HG02884 (cell line): ENCODE data around the gene DDX6.
"Not testable (repeated sequence)": the region's sequence is repeated elsewhere in the genome, so short reads cannot be mapped to it uniquely, and the experiment has no call there.

Source experiments
- ATAC-seq: cut with Tn5 transposase; IDR thresholded peaks from one replicate; pipeline ENCODE4 v1.9.1; 2021; ENCODE audit warnings: mild to moderate bottlenecking, moderate library complexity; ENCODE audit not compliant: unreplicated experiment

DDX6 gene

DNA sequence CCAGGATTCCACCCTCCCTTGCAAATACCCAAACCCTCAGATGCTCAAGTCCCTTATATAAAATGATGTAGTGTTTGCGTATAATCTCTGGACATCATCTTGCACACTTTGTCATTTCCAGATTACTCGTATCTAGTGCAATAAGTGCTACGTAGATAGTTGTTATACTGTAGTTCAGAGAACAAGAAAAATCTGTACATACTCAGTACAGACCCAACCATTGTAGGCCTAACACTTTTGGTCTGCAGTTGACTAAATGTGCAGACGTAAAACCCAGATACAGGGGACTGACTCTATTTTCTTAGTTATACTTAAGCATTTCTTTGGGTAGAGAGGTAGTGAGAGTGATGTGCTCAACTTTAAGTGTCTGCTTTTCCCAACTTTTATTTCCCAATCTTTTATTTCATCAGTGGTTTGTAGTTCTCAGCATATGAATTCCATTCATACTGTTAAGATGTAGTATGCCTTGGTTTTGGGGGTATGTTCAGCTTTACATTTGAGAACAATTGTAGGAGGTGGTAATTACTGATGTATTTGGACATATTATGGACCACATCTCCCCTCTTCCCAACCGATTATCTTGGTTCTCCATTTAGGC, 43.9 kb downstream of the DDX6 start:
- ATAC-seq = no peak

- no peak for ATAC-seq
These were observed 46.9 kb downstream of the DDX6 start for GRCh38 chr11:118744046-118744445.

DNA sequence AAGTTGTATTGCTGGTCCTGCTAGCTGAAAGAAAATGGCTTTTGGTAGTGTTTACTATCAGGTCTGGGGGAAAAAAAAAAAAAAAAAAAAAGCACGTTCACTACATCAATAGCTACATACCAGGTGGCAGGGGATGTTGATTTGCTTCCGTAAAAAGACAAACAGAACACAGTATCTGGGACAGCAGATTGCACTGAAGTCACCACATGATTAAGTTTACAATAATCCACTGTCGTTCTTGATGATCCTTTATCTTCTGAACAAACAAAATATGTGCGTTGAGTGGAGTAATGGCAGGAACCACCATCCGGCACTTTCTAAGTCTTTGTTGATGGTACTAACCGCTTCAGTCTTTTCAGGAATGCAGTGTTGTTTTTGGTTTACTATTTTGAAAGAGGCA, 48.7 kb downstream of the DDX6 start:
- no peak for ATAC-seq

DNA sequence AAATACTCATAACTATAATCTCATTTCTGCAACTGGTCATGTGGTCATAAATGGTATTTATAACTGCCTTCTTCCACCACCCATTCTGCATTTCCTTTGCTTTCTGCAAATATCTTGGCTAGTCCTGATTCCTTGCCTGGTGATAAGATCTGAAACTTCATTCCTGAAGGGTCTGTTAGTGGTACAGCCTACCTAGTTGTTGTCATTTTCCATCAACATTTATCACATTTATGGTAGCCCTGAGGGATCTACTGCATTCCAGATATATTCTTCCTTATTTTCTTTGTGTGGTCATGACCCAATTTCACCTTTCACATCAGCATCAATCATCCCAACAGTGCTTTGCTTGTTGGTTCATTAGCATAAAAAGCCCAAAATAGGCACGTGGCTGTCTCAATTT, 50.1 kb downstream of the DDX6 start:
- no peak for ATAC-seq

- no peak for ATAC-seq
These were observed 55.8 kb downstream of the DDX6 start for GRCh38 chr11:118735203-118735602.

GRCh38 chr11:118734031-118734430, 56.9 kb downstream of the DDX6 start:
- no peak for ATAC-seq

GRCh38 chr11:118729753-118730152, 61.2 kb downstream of the DDX6 start:
- ATAC-seq = not testable (repeated sequence)

- not testable (repeated sequence) for ATAC-seq
These were observed 62.9 kb downstream of the DDX6 start for GRCh38 chr11:118728112-118728511.

DNA sequence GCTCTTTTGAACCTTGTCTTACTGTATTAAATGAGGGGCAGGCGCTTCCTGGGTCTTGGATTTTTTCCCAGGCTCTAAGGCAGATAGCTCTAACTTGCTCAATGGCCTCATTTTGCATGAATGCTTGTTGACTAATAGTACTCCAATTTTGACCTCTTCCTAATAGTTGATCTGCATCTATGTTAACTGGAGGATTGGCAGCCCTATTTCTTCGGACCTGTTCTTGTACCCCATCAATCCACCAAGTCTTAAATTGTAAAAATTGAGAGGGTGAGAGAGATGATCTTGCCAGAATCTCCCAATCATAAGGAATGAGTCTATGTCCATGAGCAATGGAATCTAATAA, 63.3 kb downstream of the DDX6 start:
- not testable (repeated sequence) for ATAC-seq

- ATAC-seq = not testable (repeated sequence)
These were observed 63.8 kb downstream of the DDX6 start for GRCh38 chr11:118727001-118727720.

- ATAC-seq = not testable (repeated sequence)
These were observed 69.4 kb downstream of the DDX6 start for GRCh38 chr11:118721478-118722015.

DNA sequence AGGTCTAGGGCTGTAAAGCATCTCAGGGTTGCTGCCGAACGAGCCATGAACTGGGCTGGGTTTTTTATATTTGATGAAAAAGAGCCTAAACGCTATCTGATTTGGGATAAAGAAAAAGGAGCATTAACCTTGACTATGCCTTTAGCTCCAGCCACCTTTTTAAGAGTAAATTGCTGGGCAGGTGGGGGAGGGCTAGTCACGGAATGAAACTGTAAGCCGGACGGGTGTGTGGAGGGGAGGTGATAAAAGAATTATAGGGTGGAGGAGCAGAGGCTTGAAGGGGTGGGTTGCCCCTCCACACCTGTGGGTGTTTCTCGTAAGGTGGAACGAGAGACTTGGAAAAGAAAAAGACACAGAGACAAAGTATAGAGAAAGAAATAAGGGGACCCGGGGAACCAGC, 70.2 kb downstream of the DDX6 start:
- ATAC-seq = not testable (repeated sequence)

DNA sequence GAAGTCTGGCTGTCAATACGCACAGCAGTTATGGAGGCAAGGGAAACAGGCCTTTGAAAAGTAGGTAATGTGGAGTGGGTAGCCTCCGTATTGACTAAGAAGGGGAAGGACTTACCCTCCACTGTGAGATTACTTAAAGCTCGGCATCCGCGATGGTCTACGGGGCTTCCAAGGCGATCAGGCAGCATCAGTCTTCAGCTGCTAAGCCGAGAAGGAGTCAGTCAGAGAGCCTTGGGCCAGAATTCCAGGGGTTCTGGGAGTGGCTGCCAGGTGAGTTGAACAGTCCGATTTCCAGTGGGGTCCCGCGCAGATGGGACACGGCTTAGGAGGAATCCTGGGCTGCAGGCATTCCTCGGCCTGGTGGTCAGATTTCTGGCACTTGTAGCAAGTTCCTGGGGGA, 70.9 kb downstream of the DDX6 start:
- not testable (repeated sequence) for ATAC-seq

DNA sequence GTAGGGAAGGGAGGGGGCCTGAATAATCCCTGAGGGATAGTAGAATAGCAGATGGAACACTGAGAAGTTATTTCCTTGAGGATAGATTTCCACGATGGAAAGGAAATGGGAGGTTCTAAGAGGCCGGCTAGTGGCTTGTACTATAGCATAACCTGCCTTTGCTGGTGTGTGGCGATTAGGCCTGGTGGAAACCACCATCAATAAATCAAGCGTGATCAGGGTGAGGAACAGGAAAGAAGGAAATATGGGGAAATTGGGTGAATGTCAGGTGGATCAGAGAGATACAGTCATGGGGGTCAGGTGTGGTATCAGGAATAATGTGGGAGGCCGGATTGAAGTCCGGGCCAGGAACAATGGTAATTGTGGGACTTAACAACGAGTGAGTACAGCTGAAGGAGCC, 72.4 kb downstream of the DDX6 start:
- not testable (repeated sequence) for ATAC-seq

DNA sequence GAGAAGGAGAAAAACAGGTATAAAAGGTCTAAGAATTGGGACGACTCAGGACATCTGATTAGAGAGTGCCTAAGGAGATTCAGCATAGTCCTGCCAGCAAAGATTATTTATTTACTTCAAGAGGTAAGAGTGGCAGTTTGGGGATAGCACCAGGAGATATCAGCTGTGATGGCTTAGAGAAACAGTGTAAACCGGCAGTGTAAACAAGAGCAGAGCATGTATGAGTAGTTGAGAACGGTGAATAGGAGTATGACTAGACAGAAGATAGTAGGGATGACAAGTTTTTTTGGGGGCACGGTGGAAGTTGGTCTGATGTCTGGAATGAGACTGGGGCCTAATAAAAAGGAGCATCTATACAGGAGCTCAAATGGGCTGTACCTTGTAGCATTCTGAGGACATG, 73.2 kb downstream of the DDX6 start:
- not testable (repeated sequence) for ATAC-seq

DNA sequence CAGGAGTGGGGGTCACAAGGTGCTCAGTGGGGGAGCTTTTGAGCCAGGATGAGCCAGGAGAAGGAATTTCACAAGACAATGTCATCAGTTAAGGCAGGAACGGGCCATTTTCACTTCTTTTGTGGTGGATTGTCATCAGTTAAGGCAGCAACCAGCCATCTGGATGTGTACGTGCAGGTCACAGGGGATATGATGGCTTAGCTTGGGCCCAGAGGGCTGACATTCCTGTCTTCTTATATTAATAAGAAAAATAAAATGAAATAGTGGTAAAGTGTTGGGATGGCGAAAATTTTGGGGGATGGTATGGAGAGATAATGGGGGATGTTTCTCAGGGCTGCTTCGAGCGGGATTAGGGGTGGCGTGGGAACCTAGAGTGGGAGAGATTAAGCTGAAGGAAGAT, 73.7 kb downstream of the DDX6 start:
- ATAC-seq = not testable (repeated sequence)

DNA sequence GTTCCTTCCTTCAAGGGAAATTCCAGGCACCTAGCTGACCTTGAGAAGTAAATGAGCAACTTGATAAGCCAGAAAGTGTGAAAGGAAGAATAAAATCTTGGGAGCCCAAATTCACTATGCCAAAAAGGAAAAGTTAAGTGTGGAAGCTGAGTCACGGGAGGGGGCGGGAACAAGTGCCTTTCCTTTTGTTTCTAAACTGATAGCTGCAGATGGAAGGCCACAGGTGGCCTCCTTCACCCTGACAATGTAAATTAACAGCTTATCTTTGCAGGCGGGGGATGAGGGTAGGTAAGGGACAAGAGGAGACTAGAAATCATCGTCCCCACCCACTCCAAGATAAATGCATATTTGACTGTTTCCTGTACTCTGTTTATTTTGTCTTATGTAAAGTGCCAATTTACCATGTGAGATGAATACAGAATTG, 75.1 kb downstream of the DDX6 start:
- no peak for ATAC-seq

DNA sequence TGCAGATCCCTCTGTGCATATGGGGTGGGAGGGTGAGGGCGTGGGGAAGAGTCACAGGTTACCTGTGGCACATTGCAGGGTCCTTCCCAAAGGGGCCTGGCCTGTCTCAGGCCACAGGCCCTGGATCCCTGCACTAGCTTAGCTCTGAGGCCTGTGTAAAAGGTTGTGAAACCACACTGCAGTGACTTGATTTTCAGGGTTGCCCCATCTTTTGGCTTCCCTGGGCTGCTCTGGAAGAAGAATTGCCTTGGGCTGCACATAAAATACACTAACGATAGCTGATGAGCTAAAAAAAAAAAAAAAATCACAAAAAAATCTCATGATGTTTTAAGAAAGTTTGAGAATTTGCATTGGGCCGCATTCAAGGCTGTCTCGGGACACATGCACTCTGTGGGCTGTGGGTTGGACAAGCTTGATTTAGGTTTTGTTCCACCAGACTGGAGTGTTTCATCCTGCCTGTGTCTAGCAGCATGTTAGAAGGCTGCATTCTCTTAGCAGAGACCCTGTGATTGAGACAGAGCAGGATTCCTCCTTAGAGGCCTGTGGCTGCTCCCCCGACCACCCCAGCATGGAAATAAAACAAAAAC, 75.6 kb downstream of the DDX6 start:
- no peak for ATAC-seq

- ATAC-seq = no peak
These were observed 76.1 kb downstream of the DDX6 start for GRCh38 chr11:118714816-118715215.

DNA sequence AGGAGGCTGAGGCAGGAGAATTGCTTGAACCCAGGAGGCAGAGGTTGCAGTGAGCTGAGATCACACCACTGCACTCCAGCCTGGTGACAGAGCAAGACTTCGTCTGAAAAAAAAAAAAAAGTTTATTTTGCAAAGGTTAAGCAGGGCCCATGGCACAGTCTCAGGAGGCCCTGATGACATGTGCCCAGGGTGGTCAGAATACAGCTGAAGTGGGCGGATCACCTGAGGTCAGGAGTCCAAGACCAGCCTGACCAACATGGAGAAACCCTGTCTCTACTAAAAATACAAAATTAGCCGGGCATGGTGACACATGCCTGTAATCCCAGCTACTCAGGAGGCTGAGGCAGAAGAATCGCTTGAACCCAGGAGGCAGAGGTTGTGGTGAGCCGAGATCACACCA, 76.5 kb downstream of the DDX6 start:
- not testable (repeated sequence) for ATAC-seq

GRCh38 chr11:118708296-118708695, 82.7 kb downstream of the DDX6 start:
- no peak for ATAC-seq

GRCh38 chr11:118706546-118706825, 84.5 kb downstream of the DDX6 start:
- no peak for ATAC-seq
